IPS-18a (cell line): ENCODE measurements around the gene SCN7A.

Experiments used
- H3K27ac ChIP-seq: one replicate; pipeline ENCODE4 v1.5.1; 2013; ENCODE audit warnings: low read length
- H3K27me3 ChIP-seq: one replicate; pipeline ENCODE4 v1.6.1; 2013; ENCODE audit warnings: mild to moderate bottlenecking, low read length; ENCODE audit not compliant: control insufficient read depth, insufficient read depth
- H3K36me3 ChIP-seq: one replicate; pipeline ENCODE4 v1.6.1; 2013; ENCODE audit warnings: low read depth, low read length; ENCODE audit not compliant: control insufficient read depth
- H3K4me1 ChIP-seq: one replicate; pipeline ENCODE4 v1.6.1; 2013; ENCODE audit warnings: low read depth, low read length; ENCODE audit not compliant: control insufficient read depth
- H3K4me3 ChIP-seq: one replicate; pipeline ENCODE4 v1.5.1; 2013; ENCODE audit warnings: low read length
- H3K9ac ChIP-seq: one replicate; pipeline ENCODE4 v1.6.1; 2013; ENCODE audit warnings: mild to moderate bottlenecking, low read length, moderate library complexity
- H3K9me3 ChIP-seq: one replicate; pipeline ENCODE4 v1.6.1; 2013; ENCODE audit warnings: low read depth, low read length; ENCODE audit not compliant: control insufficient read depth

The SCN7A gene

DNA sequence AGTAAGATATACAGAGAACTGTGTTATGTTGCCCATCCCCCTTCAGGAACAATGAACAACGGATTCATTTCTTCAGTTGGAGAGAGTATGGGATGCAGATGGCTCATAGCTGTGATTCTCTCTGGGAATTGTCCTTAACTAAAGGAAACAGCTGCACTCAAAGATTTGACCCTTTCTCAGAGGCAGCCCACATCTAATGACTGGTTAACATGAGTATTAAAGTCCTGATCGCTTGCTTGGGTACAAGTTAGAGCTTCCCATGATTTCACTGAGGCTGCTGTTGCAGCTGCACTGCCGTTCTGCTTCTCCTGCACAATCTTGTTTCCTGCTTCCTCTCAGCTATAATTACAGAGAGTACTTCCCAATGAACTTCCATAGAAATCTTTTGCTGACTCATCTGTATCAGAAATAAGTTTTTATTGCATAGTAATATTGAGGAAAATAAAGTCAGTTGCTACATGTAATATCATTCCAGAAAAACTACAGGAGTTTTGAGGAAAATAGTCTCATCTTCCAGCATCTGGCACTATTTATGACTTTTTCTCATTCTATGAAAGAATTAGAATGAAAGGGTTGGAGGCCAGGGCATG is 105.5 kb downstream of the SCN7A start:
- Histone ChIP-seq H3K27me3 (no peaks in the 10 kb centered on the region), H3K9ac (no peak overlapping the region), H3K4me1 (no peaks in the 10 kb centered on the region), H3K9me3 (no peaks in the 10 kb centered on the region), H3K4me3 (no peak overlapping the region), H3K27ac (no peak overlapping the region), H3K36me3 (no peaks in the 10 kb centered on the region)

DNA sequence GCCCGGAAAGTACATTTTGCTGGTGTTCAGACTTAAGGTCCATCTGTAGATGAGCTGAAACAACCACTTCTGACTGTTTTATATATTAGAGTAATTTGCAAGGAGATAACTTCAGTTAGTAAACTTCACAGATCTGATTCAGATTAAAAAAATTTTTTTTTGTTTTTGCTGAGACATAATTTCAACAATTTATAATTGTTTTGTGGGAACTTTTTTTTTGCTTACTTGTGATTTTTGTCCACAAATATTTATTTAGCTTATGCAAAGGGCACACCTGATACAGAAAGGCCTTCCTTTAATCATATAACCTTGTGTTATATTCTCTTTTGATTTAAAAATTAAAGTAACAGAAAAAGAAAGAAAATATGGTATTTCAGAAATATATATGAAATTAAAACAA is 108.7 kb downstream of the SCN7A start:
- Histone ChIP-seq H3K9me3 (no peaks in the 10 kb centered on the region), H3K4me3 (no peak overlapping the region), H3K27me3 (no peaks in the 10 kb centered on the region), H3K9ac (no peak overlapping the region), H3K4me1 (no peaks in the 10 kb centered on the region), H3K36me3 (no peaks in the 10 kb centered on the region), H3K27ac (no peak overlapping the region)

DNA sequence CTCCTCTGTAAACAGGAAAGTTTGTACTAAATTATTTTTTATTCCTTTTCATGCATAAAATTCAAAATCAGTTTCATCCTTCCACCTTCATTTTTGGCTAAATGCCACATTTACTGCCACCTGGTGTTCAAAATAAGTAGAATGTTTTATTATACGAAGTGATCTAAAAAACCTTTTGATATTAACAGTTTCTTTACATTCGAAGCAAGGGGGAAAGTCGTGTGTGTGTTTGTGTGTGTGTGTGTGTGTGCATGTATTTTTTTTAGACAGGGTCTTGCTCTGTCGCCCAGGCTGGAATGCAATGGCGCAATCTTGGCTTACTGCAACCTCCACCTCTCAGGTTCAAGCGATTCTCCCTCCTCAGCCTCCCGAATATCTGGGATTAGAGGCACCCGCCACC is 109.3 kb downstream of the SCN7A start:
- no peaks in the 10 kb centered on the region for H3K36me3 ChIP-seq
- H3K9ac ChIP-seq = no peak overlapping the region

DNA sequence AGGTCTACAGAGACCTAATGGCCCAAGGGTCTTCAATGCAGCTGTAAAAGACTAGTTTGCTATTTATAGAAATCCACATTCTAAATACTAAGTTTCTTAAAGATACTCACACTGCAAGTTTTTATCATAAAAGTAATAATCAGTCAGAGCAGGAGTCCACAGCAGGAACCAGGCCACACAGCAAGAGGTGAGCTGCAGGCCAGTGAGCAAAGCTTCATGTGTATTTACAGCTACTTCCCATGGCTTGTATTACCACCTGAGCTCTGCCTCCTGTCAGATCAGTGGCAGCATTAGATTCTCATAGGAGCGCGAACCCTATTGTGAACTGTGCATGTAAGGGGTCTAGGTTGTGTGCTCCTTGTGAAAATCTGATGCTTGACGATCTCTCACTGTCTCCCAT is 111.6 kb downstream of the SCN7A start:
- Histone ChIP-seq H3K4me1 (no peaks in the 10 kb centered on the region), H3K9me3 (no peaks in the 10 kb centered on the region), H3K27ac (no peak overlapping the region), H3K4me3 (no peak overlapping the region), H3K27me3 (peaks cover 2% of the 10 kb centered on the region), H3K9ac (no peak overlapping the region), H3K36me3 (no peaks in the 10 kb centered on the region)

More for the DNA sequence above, 109.3 kb downstream of the SCN7A start:
- Histone ChIP-seq H3K27me3 (no peaks in the 10 kb centered on the region), H3K27ac (no peak overlapping the region), H3K4me1 (no peaks in the 10 kb centered on the region), H3K4me3 (no peak overlapping the region), H3K9me3 (no peaks in the 10 kb centered on the region)

DNA sequence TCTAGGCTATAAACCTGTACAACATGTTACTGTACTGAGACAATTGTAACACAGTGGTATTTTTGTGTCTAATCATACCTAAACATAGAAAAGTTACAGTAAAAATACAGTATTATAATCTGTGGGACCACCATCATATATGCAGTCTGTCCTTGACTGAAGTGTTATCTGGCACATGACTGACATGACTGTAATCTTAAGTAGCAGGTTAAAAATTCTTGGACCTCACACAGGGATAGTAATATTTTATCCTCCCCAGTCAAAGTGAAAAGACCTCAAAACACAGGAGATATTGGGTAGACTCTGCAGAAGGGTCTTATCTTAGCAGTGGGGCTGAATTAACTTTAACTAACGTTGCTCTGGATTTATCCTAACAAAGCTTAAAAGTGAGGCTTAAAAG is 113.4 kb downstream of the SCN7A start:
- Histone ChIP-seq H3K36me3 (no peaks in the 10 kb centered on the region), H3K9ac (no peak overlapping the region), H3K9me3 (no peaks in the 10 kb centered on the region)

DNA sequence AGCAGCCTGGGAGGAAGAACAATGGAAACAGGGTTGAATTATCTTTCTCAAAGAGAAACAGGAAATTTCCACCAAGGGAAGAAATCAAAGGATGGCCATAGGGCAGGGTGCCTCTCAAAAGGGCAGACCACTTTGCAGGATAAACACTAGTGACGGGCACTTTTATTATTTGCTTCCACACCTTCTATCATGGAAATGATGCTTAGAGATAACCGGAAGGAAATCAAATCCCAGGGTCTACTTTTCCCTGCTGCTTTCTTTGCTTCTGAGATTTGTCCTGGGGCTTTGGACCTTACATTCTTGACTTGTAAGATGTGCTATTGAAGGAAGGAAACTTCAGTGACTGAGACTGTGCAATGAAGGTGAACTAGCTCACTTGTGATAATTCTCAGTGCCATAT is 117.2 kb downstream of the SCN7A start:
- H3K9me3 ChIP-seq = no peaks in the 10 kb centered on the region
- H3K9ac ChIP-seq = no peak overlapping the region
- peaks cover 13% of the 10 kb centered on the region for H3K4me1 ChIP-seq
- H3K27me3 ChIP-seq = peaks cover 20% of the 10 kb centered on the region
- peak overlapping the region; percentile 80 for H3K4me3 ChIP-seq
- no peaks in the 10 kb centered on the region for H3K36me3 ChIP-seq
- no peak overlapping the region for H3K27ac ChIP-seq

More for the DNA sequence above, 113.4 kb downstream of the SCN7A start:
- Histone ChIP-seq H3K27me3 (peaks cover 11% of the 10 kb centered on the region), H3K4me1 (peaks cover 4% of the 10 kb centered on the region), H3K27ac (no peak overlapping the region), H3K4me3 (no peak overlapping the region)

DNA sequence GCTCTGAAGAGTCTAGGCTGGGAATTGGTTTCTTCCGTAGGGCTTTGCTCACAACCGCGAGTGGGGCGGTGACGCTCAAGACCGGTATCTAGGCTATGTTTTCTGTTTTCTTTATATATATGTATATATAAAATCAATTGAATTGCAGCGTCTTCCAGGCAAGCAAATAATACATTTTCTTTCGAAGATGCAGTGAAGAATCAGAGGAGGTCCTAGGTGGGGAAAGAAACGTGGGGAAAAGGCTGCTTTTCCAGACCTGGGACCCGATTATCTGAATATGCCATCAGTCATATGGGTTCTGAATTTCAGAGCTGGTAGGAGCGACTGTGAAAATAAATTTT is 117.6 kb downstream of the SCN7A start:
- no peaks in the 10 kb centered on the region for H3K9me3 ChIP-seq
- peaks cover 13% of the 10 kb centered on the region for H3K4me1 ChIP-seq
- peak overlapping the region; percentile 80 for H3K4me3 ChIP-seq
- H3K36me3 ChIP-seq = no peaks in the 10 kb centered on the region
- H3K27ac ChIP-seq = no peak overlapping the region
- H3K27me3 ChIP-seq = peaks cover 20% of the 10 kb centered on the region
- H3K9ac ChIP-seq = peak overlapping the region; percentile 51

DNA sequence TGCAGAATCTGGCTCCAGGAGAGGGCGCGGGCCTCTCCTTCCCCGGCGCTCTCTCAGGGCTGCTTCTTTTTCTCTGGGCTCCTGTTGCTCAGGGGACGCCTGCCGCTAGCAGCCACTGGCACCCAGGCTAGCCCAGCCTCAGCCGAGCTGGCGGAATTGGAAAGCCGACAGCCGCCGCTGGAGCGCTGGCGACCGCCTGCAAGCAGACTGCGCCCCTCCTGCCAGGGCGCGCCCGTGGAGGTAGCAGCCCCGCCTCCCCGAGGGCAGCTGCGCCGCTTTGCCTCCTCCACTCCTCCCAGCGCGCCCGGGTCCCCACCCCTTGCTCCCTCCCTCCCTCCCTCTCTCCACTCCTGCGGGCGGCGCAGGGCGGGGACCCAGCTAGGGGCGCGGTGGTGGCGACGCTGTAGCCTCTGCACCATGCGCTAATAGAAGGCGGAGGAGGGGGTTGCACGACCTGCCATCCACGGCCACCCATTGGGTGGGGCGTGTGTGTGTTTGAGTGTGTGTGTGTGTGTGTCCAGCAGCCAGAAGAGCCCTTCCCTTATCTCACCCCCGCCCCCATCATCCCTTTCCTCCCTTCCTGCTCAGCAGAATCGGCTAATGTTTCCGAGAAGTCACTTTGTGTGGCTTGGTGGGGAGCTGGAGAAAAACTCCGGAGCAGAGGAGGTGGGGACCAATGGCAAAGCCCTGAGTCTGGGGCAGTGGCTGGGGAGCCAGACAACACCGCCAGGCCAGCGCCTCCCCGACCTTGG is 118.1 kb downstream of the SCN7A start, which contains the start of gene SCN9A:
Gene SCN9A (minus strand): TSS at position 209 of the 752 bp plus-strand sequence. CDS start 64,188 bp downstream, outside the sequence.
- H3K4me1 ChIP-seq = peaks cover 13% of the 10 kb centered on the region
- no peaks in the 10 kb centered on the region for H3K36me3 ChIP-seq
- no peak within 1 kb of the TSS for H3K27ac ChIP-seq
- no peaks in the 10 kb centered on the region for H3K9me3 ChIP-seq
- peaks cover 20% of the 10 kb centered on the region for H3K27me3 ChIP-seq
- peak within 1 kb of the TSS; percentile 51 for H3K9ac ChIP-seq
- H3K4me3 ChIP-seq = peak within 1 kb of the TSS; percentile 80

DNA sequence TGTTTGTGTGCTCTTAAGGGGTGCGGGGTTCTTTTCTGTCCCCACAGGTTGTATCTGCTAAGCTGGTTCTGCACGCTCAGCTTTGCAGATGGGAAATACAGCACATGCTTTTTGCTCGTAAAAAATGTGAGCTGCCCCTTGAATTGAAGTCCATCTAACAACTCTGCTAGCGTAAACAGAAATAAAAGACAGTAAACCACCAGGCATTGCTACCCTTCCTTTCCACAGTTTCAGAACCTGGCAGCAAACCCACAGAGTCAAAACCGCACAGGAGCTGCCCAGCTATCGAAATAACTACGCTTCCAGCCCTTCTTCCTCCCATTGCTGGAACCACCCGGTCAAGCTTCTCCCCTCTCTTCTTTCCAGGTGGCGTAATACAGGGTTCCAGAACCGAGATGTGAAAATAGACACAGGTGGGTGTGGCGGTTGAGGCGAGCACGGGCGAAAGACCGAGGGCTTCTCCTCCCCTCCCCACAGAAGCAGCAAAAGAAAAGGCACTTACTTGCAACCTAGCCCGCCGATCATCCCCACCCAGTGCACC is 118.8 kb downstream of the SCN7A start:
- peak overlapping the region; percentile 80 for H3K4me3 ChIP-seq
- no peaks in the 10 kb centered on the region for H3K36me3 ChIP-seq
- no peaks in the 10 kb centered on the region for H3K9me3 ChIP-seq
- H3K27me3 ChIP-seq = peaks cover 20% of the 10 kb centered on the region
- no peak overlapping the region for H3K27ac ChIP-seq
- peaks cover 13% of the 10 kb centered on the region for H3K4me1 ChIP-seq
- no peak overlapping the region for H3K9ac ChIP-seq

DNA sequence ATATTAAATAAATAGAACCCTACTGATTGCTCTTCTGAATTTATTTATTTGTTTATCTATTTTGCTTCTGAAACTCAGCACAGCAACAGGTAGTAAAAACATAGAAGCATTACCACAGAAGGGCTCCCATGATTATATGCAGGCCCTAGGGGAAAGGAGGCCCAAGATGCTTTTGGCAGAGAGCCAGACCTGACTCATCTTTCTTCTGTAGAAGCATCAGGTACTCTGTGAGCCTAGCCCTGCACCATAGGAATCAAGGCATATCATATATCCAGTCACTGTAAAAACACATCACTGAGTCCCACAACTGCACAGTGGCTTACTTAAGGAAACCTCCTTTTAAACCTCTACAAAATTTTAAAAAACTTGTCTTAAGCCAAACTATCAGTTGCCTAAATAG is 120.1 kb downstream of the SCN7A start:
- no peak overlapping the region for H3K4me3 ChIP-seq
- no peak overlapping the region for H3K9ac ChIP-seq
- H3K9me3 ChIP-seq = no peaks in the 10 kb centered on the region
- H3K27ac ChIP-seq = no peak overlapping the region
- H3K36me3 ChIP-seq = no peaks in the 10 kb centered on the region
- peaks cover 13% of the 10 kb centered on the region for H3K4me1 ChIP-seq
- H3K27me3 ChIP-seq = peaks cover 20% of the 10 kb centered on the region

DNA sequence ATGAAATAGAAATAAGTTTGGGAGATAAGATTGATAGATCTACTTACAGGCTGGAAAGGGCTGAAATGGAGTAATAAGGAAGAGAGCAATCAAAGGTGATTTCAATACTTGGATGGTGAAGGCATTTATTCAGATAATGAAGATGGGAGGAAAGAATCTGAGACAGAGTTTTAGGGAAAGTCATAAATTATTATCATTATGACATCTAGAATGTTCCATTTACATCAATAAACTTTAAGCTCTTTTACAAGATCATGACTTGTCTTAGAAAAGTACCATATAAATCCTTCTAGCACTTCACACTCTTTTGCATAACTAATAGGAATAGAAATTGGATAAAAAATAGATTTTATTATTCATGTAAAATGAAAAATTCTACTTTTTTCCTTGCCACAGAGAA is 120.5 kb downstream of the SCN7A start:
- Histone ChIP-seq H3K27ac (no peak overlapping the region), H3K9me3 (no peaks in the 10 kb centered on the region), H3K4me1 (peaks cover 13% of the 10 kb centered on the region), H3K4me3 (no peak overlapping the region), H3K27me3 (peaks cover 20% of the 10 kb centered on the region), H3K36me3 (no peaks in the 10 kb centered on the region), H3K9ac (no peak overlapping the region)

DNA sequence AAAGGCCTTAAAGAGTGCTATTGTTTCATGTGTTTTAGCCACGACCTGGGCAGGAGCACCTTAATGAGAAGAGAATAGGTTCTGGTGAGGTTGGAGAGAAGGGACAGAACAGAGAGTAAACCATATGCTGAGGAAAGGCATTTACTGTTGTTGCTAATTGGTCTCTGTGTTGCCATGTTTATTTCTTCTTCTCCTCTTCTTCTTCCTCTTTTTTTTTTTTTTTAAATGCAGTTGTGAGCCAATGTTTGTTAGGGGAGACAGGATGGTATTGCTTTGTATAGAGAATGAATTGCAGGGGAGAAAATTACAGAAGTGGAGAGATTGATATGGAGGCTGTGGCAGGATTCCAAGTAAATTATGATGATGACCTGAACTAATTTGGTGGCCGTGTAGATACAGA is 120.9 kb downstream of the SCN7A start:
- Histone ChIP-seq H3K27me3 (peaks cover 20% of the 10 kb centered on the region), H3K9me3 (no peaks in the 10 kb centered on the region), H3K27ac (no peak overlapping the region), H3K9ac (no peak overlapping the region), H3K36me3 (no peaks in the 10 kb centered on the region), H3K4me1 (peaks cover 13% of the 10 kb centered on the region), H3K4me3 (peak overlapping the region; percentile 36)
